Measurements from ENCODE around the gene TLE1.

GRCh38 chr9:81631218-81631745 is 58.1 kb downstream of the TLE1 start:
- TF ChIP-seq CTCF (conservative IDR thresholded peaks at IDR 0.05 in 1 of 2, IDR thresholded peaks at IDR 0.05 in 1 of 2; ENCODE audit: extremely low read depth in 1 of 2, insufficient read depth in 1 of 2, low read depth in 1 of 2, low read length in 2 of 2) = no peak
- TF ChIP-seq EZH2 (IDR thresholded peaks at IDR 0.05; ENCODE audit: borderline replicate concordance, low read length) = no peak
